Left renal pelvis (tissue), 4 donors: Measurements from ENCODE around the gene CA10. TPM values are rescaled to one million over a fixed set of nuclear protein-coding genes. Genes with fewer than 3 reads are reported as not detected.

Experiments used
- DNase-seq, 4 donors: peaks; one replicate each; pipeline ENCODE4 v3.0.0-alpha.2; 2013; ENCODE audit warnings: low read depth in 4 of 4, low spot score in 3 of 4
- polyA plus RNA-seq, 4 donors: library from polyadenylated mRNA; unstranded; fragments of 120-200 nt; gene quantifications; one replicate each; pipeline ENCODE4 v1.2.1, GENCODE V29; 2013; ENCODE audit not compliant: insufficient read length in 4 of 4

The CA10 gene
- polyA plus RNA-seq, 4 donors, result 6.7 to 16.1 (median 10.7) TPM

DNA sequence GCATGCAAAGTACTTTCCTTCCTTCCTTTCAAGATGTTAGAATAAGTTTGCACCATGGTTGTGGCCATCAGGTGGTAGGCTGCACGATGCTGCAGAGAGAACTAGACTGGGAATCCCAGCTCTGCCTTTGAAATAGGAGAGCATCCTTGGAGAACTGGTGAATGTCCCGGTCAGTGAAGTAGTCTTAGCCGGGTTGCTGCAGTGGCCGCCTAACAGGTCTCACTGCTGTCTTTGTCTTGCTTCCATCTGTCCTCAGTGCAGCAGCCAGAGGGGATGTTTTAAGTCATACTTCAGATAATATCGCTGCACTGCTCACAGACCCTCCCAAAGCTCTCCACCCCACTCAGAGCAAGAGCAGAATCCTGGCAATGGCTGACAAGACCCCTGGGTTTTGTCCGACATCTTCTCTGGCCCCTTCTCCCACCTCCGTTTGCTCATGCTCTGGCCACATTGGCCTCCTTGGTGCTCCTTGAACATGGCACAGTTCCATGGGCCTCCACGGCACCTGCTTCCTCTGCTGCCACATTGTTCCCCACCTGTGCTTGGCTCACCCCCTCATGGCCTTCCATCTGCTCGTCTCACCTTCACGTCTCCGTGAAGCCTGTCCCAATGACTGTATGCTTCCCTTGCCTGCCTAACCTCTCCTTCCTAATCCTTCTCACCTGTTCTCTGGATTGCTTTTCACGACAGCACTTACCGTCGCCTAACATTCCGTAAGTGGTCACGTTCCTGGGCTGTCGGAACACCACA lies 458.3 kb downstream of the CA10 start:
- DNase-seq, result no peak

DNA sequence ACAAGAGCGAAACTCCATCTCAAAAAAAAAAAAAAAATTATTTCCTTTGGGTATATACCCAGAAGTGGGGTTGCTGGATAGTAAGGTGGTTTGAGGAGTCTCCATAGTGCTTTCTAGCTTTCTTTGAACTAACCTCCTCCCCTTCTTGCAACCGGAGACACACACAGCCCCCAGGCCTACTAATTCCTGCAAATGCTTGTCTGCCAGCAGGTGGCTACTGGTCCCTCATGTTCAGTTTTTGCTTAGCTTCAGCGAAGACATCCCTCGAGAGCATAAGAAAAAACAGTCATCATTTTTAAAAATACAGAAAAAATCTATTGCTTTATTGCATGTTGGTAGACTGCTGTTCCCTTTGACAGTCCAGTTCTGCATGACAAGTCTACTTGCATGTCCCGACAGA lies 459.2 kb downstream of the CA10 start:
- DNase-seq, result no peak

DNA sequence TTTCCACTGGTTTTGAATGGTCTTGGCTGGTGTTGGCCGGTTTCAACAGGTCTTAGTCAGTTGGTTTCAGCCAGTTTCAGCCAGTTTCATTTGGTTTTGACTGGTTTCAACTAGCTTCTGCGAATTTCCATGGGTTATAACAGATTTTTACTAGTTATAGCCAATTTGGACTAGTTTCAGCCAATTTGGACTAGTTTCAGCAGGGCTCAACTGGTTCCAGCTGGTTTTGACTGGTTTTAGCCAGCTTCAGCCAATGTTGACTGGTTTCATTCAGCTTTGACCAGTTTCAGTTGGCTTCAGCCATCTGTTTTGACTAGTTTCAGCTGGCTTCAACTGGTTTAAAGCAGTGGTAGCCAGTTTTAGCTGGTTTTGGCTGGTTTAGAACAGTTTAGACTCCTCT lies 465.6 kb downstream of the CA10 start:
- DNase-seq, result no peak

DNA sequence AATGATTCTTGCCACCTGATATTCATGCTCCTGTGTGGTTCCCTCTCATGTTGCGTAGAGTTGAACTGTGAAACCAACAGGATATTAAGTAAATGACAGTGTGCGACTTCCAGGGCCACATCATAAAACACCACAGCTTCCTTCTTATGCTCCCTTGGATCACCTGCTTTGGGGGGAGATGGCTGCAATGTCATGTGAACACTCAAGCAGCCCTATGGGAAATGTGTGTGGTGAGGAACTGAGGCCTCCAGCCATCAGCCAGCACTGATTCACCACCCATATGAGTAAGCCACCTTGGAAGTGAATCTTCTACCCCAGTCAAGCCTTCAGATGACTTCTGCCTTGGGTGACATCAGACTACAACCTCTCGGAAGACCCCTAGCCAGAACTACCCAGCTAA lies 470.6 kb downstream of the CA10 start:
- DNase-seq, result no peak

DNA sequence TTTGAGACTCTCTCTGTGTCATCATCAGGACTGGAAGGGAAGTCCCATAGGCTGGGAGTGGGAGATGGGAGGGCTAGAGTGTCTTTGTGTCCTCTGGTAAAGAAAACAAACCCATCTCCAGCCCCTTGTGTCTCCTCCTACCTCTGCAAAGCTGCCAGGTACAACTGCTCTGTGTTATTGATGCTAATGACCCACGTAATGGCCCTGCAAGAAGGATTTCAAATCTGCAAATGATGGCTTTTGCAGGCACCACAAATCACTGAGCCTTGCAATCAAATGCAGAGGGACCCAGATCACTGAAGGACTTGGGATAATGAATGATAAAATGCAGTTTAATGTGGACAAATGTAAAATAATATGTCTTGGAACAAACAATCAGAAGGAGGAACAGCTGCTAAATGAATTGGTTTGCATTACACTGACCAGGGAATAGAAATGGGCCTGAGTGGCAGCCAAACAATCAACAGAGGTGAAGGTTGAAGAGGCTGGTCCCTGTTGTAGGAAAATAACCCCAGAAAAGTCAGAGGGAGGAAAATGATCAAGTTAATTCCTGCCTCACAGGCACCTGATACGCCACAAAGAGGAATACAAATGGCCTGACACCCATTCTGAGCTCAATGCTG lies 473.1 kb downstream of the CA10 start:
- no peak for DNase-seq

DNA sequence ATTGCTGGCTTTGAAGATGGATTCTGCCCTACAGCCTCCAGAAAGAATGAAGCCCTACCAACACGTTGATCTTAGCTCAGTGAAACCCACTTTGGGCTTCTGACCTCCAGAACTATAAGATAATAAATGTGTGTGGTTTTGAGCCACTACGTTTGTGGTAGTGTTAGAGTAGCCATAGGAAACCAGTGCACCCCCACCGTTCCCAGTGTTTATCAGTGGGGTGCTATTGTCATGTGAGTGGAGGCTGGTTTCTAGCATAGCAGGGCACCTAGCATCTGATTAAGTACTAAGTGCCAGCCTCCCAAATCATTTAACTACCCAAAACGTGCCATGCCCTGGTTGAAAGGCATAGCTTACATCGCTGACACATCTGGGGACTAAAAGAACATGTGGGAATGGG lies 474.3 kb downstream of the CA10 start:
- DNase-seq, result no peak

DNA sequence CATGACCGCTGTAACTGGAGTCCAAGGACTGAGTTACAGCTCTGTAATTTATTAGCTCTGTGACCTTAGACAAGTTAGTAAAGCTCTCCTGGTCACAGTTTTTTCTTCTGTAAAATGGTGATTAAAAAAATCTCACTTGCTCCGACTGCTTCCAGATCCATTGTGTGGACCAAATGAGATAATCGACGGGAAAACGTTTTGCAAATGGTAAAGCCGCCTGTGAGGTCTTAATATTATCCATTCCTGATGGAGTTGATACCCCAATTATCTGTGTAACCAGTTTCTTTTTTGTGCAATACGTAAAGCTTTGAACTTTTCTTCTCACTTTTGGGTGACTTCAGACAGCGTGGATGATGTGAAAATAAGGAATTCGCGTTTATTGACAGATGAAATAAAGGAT lies 475.2 kb downstream of the CA10 start:
- no peak for DNase-seq

DNA sequence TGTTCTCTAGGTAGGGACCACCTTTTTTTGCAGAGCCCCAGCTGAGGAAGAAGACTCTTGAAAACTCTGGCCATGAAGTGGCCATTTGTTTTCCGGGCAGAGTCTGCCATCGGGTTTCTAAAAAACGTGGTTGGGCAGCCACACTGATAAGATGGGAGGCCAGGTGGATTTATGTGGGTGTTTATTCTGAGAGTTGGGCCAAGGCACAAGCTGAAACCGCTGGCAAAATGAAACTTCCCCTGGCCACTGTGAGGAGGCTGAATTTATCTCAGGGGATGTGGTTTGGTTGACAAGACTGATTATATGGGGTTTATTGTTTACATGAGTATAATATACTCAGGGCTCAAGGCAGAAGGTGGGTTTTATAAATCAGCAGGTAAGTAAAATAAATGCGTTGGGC lies 476.4 kb downstream of the CA10 start:
- no peak for DNase-seq

DNA sequence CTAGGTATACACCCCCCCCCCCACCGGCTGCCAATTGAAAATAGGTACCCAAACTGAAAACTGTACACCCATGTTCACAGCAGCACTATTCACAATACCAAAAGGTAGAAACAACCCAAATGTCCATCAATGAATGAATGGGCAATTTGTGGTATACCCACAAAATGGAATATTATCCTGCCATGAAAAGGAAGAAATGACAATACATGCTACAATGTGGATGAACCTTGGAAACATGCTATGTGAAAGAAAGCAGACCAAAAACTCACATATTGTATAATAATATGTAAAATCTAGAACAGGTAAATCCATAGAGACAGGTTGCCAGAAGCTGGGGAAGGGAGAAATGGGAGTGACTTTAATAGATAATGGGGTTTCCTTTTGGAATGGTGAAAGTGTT lies 480.6 kb downstream of the CA10 start:
- no peak for DNase-seq

DNA sequence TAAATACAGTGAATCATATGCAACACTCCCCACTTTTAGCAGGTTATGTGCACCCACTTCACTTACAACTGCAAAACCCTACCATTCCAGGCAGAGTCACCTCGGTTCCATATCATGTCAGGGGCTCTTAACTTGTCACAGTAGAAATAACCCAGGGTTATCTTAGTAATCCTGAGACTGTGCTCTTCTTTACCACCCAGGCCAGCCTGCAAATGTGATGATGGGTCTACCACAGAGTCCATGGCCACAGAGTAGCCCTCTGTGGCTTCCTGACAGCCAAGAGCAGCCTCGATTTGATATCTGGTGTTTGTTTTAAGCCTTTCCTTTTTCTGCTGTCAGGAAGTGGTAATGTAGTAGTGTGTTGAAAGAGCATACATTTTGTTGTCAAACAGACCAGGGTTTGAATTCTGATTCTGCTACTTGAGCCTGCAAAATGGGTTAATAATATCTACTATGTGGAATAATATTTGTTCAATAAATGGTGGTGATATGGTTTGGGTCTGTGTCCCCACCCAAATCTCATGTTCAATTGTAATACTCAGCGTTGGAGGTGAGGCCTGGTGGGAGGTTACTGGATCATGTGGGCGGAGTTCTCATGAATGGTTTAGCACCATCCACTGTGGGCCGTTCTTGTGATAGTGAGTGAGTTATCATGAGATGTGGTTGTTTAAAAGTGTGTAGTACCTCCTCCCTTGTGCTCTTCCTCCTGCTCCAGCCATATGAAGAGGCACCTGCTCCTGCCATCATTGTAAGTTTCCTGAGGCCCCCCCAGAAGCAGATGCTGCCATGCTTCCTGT lies 481.6 kb downstream of the CA10 start:
- DNase-seq, result no peak

DNA sequence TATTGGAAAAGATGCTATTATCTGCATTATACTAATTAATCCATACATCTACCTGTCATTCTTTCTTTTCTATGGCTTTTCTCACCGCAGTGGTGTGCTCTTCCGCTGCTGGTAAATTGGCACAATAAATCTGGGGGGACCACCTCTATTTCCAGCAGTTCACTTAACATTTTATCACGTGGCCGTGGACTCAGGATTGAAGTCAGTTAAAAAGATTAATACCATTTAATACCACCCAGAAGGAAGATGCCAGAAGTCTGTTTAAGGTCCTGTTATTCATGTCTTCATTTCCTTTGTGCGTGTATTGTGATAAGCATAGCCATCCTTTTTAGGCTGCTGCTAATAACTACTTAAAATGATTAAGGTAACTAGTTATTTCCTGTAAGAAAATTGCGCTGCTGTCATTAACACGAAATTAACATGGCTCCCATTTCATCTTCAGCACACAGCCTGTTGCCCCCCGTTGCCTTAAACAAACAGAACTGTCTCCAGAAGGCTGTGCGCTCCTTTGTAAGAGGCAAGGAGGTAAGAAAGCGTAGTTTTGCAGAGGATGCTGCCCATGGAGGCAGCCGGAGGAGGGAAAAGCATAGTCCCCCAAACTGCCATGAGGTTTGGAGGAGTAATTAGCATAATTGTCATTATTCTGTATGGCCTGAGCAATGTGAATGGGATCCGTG lies 483.8 kb downstream of the CA10 start:
- DNase-seq, result no peak

DNA sequence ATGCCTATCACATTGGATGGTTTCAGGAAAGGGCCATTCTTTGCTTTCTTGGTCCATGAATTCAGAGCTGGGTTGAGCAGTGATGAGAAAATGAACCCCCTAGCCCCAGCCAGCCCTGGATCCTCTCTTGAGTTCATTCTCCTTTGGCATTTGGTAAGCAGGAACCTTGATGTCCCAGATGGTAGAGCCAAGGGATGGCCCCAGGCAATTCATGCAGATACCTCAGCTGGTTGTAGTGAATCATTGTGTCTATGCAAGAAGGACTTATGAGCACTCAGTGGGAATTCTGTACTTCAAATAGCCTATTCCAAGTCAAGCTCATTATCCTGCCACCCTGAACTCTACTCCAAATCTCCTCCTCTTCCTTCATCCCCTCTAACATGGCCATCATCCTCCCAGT lies 485.4 kb downstream of the CA10 start:
- DNase-seq, result no peak

DNA sequence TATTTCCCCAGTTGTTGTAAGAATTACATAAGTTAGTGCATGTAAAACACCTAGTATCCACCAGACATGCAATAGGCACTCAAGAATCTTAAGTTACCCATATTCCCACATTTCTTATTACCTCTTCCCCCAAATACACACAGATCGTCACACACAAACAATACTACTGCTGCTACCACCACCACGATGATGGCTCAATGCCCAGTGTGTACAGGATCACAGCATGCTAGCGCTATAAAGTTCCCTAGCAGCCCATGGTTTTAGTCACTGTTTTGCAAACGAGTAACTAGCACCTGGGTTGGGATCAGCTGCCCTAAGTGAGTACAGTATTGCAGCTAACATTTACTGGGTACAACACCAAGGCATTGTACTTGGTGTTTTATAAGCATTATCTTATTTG lies 486.4 kb downstream of the CA10 start:
- DNase-seq, result no peak

DNA sequence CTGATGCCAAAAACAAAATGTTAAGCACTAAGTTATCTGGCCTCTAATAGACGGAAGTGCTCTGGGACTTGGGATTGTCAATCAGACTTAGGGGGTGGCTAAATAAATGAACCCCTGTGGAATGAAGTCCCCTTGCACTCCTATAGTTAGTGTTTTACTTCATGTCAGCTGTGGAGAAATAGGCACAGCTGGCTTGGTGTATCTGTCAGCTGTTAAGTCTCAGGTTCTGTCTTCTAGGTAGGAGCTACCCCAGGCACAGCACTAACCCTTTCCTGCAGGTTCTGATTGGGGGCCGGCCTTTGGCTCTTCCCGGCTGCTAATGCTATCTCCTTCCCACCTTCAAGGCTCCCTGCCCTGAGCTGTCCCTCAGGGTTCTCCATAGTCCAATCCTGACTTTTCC lies 487.6 kb downstream of the CA10 start:
- no peak for DNase-seq

DNA sequence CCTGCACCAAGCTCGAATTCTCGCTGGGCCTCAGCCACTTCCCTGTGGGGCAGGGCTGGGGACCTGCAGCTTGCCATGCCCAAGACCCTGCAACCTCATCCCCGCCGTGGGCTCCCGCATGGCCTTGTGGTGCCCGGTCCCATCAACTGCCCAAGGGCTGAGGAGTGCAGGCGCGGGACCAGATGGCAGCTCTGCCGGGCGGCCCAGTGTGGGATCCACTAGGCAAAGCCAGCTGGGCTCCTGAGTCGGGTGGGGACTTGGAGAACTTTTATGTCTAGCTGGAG lies 489.6 kb downstream of the CA10 start:
- no peak for DNase-seq

DNA sequence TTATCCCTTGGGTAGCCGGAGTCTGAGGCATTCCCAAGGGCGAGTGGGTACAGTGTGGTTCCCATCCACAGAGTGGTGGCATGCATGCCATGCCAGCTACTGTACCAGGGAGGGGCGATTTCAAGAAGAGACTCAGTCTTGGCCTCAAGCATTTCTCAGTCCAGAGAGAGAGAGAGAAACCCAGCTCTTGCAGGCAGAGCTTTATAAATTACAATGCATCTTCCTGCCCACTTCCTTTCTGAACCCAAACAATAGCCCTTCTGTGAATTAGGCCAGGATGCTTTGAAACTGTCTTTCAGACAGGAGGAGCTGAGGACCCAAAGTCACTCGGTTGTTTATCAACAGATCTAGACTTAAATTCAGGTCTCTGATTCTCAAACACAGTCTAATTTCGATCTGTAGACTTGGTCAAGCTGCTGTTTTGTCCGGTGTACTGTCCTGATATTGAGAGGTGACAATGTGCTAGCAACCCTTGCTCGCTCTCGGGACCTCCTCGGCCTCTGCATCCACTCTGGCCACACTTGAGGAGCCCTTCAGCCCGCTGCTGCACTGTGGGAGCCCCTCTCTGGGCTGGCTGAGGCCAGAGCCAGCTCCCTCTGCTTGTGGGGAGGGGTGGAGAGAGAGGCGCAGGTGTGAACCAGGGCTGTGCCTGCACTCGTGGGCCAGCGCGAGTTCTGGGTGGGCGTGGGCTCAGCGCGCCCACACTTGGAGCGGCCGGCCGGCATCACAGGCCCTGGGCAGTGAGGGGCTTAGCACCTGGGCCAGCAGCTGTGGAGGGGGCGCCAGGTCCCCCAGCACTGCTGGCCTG lies 490.2 kb downstream of the CA10 start:
- DNase-seq, result no peak

DNA sequence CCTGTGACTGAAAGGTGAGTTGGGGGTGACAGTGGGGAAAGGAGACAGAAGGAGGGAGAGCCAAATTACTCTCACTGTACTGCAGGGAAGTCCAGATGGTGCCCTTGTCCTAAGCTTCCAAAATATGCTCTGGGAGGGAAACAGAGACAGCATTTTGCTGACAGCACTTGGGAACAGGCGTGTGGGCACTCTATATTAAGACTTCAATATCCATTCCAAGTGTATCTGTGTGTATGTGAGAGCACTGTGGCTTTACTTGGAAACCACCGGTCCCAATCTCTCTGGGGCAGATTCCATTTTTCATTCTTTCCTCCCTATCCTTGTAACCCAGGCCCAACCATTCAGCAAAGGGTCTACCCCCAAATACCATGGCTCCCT lies 490.8 kb downstream of the CA10 start:
- no peak for DNase-seq

DNA sequence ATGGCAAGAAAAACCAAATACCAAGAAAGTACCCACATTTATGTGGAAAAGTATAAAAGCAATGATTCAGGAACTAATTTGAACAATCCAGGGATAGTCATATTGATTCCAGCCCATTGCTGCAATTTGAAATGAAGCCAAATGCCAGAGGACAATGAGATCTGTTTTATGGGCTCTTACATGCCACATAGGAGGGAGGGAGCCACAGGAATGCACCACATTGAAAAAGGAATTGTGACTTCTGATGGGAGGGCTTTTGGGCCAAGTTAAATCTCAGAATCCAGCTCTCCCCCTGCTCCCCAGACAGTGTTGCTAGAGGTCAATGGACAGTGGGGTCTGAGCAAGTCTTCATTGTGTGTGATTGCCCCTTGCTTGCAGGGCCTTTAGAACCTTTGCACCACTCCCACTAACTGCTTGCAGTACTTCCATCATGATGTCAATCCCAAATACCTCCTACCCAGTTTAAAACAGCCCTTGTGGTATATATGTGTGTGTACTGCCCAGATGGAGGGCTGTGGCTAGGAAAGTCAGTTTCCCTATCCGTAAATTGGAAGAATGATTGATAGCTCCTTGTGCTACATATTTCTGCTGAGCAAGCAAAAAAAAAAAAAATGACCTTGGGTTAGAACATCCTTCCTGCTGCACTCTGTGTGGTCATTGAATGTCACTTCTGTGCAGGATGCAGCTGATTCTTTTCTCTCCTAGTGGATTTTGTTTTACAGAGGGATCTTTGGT lies 491.4 kb downstream of the CA10 start:
- DNase-seq, result no peak

DNA sequence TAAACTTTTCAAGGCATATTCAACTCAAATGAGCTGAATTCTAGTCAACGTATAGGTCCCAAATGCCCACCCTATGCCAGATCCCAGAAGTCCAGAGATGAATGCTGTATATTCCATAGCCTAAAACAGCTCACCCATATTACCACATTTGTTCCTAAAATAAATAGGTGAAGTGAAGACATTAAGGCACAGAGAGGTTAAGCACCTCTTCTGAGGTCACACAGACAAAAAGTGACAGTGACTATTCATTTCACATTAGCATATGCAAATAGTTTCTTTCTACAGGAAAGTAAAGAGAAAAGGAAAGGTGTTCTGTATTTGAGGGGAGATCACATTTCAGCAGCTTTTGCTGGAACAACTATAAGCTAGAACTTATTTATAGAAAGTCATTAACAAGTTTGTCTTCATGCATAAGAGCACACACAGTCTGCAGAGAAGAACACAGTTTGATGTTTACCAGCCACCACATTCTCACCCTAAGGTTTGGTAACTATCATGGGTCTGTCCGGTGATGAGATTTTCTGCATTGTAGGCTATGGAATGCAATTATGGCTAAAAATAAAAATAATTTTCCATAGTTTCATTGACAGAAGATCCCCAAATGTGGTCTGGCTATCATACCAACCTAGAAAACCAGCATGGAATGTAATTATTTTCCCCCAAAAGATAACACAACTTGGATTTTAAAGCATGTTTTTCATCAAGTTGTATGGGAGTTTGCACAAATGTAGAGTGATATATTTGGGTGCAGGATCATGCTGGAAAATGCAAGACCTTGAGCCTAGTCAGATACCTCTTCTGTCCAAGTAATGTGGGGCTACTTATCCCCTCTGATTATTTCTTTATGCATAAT lies 496.1 kb downstream of the CA10 start:
- DNase-seq, result no peak
